HTERT RPE-1 (cell line): ENCODE measurements around the gene PRMT7.

Experiments
- in situ Hi-C: fragments of 300-500 bp; cut with MboI; formaldehyde crosslinking; loops from 4 replicates; pipeline ENCODE4 v1.14.3; 2020; ENCODE audit warnings: low sequenced_read_pairs

Gene PRMT7

GRCh38 chr16:68310774-68311511, at the start of gene PRMT7, which contains the start of gene SLC7A6OS:
Gene PRMT7 (plus strand): TSS chr16:68311019. CDS start chr16:68315980, 4,961 bp downstream.
Gene SLC7A6OS (minus strand): TSS chr16:68310946. CDS start chr16:68310926, 20 bp downstream.
- in situ Hi-C loops: no loop called here

DNA sequence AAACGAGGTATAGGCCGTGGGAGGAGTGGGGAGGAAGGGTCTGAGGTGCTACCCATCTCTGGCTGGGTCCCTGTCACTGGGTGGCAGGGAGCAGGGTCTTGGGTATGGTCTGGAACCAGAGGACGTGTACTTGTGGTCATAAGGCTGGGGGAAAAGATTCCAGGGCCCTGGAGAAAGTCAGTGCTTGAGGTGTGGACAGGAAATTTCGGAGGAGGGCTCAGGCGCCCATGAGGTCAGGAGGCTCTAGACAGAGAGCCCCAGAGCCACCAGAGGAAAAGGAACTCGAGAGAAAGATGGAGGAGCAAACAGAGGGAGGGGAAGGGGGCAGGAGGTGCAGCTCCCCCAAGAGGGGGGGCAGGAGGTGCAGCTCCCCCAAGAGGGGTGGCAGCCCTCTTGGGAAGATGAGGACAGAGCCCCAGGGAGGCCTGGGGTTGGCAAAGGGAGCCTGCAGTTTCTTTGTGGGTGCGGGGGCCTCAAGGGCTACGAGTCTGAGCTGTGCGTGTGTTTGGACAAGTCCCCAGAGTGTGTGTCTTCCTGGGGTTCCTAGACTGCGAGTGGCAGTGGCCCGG, 47.2 kb upstream of the PRMT7 start:
- in situ Hi-C loops: no loop called here

DNA sequence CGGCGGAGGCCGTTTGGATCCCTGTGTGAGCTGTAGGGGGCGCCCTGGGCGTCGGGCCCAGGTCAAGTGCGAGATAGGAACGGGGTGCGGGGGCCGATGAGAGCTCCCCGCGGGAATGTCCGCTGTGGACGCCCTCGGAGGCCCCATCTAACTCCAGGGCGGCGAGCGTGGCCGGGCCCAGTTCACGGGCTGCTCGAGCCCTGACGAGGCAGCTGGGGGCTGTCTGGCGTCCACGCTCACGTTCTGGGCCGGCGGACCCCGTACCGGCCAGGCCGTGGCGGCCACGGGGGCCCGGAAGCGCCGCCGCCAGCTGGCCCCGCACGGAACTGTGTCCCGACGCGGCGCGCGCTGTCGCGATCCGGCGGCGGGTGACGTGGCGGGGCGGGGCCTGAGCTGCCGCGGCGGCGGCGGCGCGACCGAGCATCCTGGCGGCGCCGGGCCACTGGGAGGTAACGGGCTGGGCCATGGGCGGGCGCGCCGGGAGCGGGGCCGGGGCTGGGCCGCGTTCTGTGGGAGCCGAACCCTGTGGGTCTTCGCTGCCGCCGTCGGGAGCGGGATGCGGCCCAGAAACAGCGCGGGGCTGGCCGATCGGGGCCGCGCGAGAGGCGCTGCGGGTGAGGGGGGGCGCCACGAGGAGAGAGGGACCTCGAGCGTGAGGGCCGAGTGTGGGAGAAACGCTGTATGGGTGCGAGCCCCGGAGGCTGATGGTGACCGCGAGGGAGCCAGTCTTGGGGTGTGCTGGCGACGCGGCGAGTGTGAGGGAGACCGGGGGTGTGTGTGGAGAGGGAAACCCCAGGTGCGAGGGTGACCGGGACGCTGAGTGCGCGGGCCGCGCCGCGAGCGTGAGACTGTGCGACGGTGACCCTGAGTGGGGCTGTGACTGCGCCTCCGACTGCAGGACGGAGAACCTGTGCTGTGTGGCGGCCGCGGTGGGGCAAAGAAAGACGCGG, 46.4 kb upstream of the PRMT7 start, which contains the start of gene SLC7A6:
SLC7A6 (plus strand) TSS at position 399 of the 950 bp plus-strand sequence. CDS start 10,201 bp downstream, outside the sequence.
- in situ Hi-C loops: no loop called here

DNA sequence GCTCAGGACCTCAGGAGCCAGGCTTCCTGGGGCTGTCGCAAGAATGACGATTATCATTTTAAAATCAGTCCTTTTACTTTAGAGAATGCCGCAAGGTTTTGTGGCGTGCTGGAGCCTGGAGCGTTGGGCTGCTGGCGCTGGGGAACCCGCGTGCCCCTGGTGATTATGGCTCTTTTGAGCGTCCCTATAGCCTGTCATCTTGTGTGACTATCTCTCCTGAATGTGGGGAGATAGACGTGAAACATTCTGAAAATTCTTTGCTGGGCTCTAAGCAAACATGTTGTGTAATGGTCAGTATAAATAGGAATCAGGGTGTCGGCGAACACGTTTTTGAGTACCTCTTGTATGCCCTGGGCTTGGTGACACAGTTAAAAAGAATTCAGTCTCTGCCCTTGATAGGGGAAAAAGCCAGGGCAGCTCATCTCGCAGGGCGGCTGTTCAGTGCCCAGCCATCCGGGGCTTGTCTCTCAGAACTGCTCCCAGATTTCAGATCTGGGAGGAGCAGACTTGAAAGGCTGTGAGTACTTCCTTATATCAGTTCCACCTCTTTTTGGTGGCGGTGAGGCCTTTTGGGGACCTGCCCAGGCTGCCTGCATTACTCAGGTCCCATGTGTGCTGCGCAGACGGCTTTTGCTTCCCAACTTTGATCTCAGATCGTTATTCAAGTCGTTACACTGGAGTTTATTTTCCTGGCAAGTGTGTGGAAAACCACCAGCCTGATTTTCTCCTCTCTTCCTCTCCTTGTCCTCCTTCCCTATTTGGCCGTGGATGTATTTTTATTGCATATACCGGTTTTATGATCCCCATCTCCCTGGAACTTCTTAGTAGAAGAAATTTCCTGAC, 45.5 kb upstream of the PRMT7 start:
- in situ Hi-C loops: no loop called here

DNA sequence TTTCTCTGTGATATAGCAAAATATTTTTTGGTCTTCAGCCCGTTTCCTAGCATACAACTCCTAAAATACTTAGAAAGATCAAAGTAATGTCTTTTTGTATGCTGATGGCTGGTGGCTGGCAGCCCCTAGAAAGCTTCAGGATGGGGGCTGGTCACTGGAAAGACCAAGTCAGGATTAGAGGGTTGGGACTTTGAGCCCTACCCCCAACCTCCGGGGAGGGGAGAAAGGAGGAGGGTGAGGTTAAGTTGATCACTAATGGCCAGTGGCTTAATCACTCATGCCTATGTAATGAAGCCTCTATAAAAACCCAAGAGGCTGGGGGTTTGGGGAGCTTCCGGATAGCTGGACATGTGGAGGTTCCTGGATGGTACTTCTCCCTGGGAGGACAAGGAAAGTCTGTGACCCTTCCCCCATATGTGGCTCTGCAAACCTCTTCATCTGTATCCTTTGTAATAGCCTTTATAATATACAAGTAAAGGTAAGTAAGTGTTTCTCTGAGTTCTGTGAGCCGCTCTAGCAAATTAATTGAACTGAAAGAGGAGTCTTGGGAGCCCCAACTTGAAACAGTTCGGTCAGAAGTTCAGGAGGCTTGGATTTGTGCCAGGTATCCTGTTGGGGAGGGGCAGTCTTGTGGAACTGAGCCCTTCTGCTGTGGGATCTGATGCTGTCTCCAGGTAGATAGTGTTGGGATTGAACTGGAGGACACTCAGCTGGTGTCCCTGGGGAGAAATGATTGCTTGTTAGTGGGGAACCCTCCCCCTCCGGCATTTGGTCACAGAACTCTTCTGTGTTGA, 43.0 kb upstream of the PRMT7 start:
- in situ Hi-C loops: no loop called here

DNA sequence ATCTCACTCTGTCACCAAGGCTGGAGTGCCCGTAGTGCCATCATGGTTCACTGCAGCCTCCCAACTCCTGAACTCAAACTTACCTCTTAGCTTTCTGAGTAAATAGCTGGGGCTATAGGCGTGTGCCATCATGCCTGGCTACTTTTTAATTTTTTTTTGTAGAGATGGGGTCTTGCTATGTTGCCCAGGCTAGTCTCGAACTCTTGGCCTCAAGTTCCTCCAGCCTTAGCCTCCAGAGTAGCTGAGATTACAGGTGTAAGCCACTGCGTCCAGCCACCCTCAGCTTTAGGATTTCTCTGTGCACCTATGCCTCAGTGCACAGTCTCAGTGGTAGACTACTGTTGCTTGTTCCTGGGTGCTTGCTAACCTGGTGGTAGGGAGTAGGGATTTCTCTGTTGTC, 41.0 kb upstream of the PRMT7 start:
- in situ Hi-C loops: no loop called here

DNA sequence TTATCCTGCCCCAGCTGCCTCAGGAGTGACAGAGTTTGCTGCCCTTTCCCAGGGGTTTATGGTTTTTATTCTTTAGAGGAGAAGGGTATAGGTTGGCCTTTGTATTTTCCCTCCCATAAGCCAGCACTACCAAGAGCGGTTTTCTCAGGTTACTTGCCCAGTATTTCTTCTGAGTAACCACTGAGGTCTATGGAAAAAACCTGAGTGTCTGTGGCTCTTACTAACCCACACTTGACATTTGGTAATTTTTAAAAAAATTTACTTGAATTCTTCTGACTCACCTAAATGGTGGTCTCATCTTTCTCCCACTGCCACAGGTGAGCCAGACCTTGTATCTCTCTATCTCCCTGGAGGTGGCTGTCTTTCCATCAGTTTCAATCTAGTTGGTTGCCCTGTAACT, 40.5 kb upstream of the PRMT7 start:
- in situ Hi-C loops: no loop called here

- in situ Hi-C loops: no loop called here
Observed at GRCh38 chr16:68272507-68273209, 38.2 kb upstream of the PRMT7 start.

GRCh38 chr16:68273459-68273858, 37.4 kb upstream of the PRMT7 start:
- in situ Hi-C loops: no loop called here

- in situ Hi-C loops: no loop called here
Observed at GRCh38 chr16:68273896-68274295, 36.9 kb upstream of the PRMT7 start.

- in situ Hi-C loops: no loop called here
Observed at GRCh38 chr16:68274441-68274840, 36.4 kb upstream of the PRMT7 start.

DNA sequence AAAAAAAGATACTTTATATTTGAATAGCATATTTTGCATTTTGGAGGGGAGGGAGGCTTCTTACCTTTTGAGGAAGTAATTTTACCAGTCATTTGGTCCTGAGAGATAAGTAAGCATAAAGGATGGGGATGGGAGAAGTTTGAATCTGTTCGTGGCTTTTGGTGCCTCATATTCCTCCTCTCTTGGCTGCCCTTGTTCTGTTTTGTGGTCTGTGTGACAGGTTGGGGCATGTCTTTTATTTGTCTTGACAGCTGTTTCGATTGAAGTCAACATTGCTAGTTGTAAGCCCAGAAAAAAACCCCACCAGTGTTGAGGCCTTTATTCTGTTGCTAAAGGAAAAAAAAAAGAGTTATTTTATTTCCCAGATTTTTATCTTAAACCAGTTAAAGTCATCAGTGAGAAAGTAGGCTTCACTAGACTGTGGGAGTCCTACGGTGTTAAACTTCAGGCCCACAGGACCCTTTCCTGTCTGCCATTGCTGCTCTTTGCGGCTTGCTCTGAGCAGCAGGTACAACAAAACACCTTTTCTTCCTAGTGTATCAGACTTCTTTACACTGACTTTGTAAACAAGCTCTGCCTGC, 35.1 kb upstream of the PRMT7 start:
- in situ Hi-C loops: no loop called here

- in situ Hi-C loops: no loop called here
Observed at GRCh38 chr16:68276223-68276622, 34.6 kb upstream of the PRMT7 start.

DNA sequence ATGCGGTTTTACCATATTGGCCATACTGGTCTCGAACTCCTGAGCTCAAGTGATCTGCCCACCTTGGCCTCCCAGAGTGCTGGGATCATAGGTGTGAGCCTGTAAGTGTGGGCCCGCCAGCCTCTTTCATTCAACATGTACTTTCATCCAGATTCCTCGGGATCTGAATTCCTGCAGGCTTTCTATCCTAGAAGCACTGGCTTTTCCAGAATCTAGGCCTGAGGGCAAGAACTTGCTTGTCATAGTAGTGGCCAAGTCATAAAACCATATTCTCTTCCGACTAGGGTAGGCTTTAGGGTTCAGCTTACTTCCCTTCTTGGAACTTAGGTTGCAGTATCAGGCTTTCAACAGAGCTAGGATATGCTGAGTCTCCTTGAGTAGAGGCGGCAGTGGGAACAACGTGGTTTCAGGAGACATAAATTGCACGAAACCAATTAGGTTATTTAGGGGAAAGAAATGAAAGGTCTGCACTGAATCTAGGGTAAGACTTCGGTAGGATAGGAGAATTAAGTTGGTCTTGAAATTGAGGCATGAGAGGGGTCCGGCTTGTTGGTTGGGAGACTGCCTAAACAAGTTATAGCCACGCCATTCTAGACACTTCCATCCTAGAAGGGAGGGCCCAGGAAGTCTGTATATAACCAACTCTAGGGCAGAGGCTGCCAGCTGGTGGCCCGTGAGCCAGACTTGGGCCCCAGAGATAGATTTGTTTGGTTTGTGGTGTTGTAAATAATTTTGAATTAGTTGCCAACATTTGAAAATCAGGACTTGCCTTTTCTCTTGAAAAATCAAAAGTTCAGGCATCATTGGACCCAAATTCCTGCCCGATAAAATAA, 30.9 kb upstream of the PRMT7 start:
- in situ Hi-C loops: no loop called here

DNA sequence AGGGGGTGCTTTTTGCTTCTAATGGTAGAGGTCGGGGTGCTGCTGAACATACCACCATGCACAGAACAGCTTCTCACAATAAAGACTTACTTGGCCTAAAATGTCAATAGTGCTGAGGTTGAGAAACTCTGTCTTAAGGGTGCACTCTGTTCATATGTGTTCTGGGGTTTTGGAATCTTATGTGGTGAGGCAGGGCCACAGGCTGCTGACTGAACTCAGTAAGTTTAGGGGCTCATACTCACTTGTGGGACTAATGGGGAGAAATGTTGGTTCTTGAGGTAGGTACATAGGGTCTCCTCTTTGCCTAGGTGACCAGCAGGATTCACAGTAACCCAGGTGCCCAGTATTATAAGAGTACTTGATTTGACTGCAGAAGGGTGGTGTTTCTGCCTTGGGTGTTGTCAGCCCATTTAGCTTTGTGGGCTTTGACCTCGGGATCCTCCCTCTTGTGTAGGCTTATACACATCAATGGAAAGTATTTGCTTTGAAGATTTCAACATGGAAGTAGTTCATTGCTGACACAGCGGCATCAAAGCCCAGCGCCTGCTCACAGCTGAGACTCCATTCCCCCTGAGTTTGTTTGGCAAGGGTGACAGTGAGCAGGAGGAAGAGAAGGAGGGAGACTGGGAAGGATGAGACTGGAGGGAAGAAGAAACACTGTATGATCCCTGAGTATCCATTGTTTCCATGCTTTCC, 29.3 kb upstream of the PRMT7 start:
- in situ Hi-C loops: no loop called here

DNA sequence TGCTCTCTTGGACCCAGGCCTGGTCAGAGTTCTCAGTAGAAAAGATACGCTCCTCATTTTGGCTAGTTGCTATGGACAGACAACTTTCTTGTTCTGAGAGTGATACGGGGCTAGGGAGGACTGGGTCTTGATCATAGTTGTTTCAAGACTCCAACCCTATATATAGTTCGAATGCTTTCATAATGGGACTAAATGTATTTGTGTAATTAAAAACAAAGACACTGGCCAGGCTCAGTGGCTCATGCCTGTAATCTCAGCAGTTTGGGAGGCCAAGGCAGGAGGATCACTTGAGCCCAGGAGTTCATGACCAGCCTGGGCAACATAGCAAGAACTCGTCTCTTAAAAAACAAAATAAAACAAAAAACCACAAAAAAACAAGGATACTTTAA, 28.8 kb upstream of the PRMT7 start:
- in situ Hi-C loops: no loop called here

DNA sequence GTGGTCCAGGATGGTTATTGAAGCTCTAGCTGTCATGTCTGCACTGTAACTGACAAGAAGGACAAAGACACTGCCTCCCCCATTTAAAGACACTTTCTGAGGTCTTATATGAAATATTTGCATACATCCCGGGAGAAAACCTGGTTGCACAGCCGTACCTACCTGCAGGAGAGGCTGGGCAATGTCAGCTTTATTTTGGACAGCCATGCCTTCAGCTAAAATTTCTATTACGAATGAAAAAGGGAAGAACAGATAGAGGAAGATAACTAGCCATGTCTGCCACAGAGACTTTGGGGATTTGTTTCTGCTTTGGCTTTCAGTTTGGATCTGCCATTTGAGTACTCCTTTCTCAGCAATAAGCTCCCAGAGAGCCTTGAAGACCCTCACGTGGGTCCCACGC, 27.5 kb upstream of the PRMT7 start:
- in situ Hi-C loops: no loop called here
